Measurements from ENCODE around the gene CLDN18.

DNA sequence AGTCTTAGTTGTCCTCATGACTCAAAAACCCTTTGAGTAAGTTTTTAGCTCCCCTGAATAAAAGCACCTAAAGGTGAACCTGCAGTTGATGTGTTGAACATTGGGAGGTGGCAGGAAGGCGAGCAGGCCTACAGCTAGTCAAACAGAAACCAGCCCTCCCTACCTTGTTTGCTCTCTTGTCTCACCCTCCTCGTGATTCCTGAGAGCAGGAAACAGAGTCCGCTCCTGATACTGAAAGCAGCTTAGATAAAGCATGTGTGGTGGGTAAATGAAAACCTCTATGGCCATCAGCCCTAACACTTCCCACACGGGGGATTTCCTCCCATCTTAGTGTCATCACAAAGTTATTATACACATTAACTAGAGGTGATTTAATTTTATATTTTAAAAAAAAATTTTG is 21.8 kb upstream of the CLDN18 start:
- no peak for TF ChIP-seq TAF1 (IDR thresholded peaks at IDR 0.05; ENCODE audit: borderline replicate concordance, insufficient read depth, low read length)
- TF ChIP-seq SIN3A (IDR thresholded peaks at IDR 0.05; ENCODE audit: borderline replicate concordance, insufficient read depth, low read length), result no peak
